NT2/D1 (cell line): ENCODE measurements around the gene CRY1.

ENCODE experiments used
- SUZ12 ChIP-seq: IDR thresholded peaks from 2 replicates; pipeline ENCODE4 v1.6.1; 2011; ENCODE audit not compliant: insufficient read length, insufficient read depth; ENCODE audit errors: extremely low read depth
- YY1 ChIP-seq: IDR thresholded peaks from 2 replicates; pipeline ENCODE4 v1.6.1; 2011; ENCODE audit not compliant: insufficient read length, insufficient read depth
- ZNF274 ChIP-seq: IDR thresholded peaks from 2 replicates; pipeline ENCODE4 v1.6.1; 2011; ENCODE audit warnings: mild to moderate bottlenecking, low read depth, low read length

- TF ChIP-seq YY1 (no peak), SUZ12 (no peak), ZNF274 (no peak)
Measured at GRCh38 chr12:106984588-106985137, 108.7 kb downstream of the CRY1 start.
